Body of pancreas (tissue), 4 donors: ENCODE measurements around the gene NCOR2. TPM values are rescaled to one million over a fixed set of nuclear protein-coding genes. Genes with fewer than 3 reads are reported as not detected.
"Not testable (repeated sequence)": the region's sequence is repeated elsewhere in the genome, so short reads cannot be mapped to it uniquely, and the experiment has no call there.

Experiments used
- ATAC-seq: fragments of 150-250 bp; one replicate; pipeline ENCODE4 v1.9.1; 2016
- DNase-seq, 4 donors: peaks; one replicate each; pipeline ENCODE4 v3.0.0-alpha.2; 2019
- H3K27ac ChIP-seq, 4 donors: fragments of 200-600 bp; sonication (generic); 1 replicate in 3 of 4; 2 replicates in 1 of 4; pipeline versions ENCODE4 v1.5.1 to v1.6.1; 2016 to 2019; ENCODE audit warnings: mild to moderate bottlenecking in 1 of 4, mixed read lengths in 1 of 4, moderate library complexity in 1 of 4
- H3K27me3 ChIP-seq, 2 donors: fragments of 200-600 bp; sonication (generic); one replicate each; pipeline ENCODE4 v1.6.0; 2016; ENCODE audit warnings: mild to moderate bottlenecking in 1 of 2
- H3K36me3 ChIP-seq, 2 donors: fragments of 200-600 bp; sonication (generic); replicated peaks in 1 of 2; 2 replicates each; pipeline ENCODE4 v1.5.1; 2016; ENCODE audit warnings: low read depth in 2 of 2; ENCODE audit not compliant: insufficient read depth in 1 of 2
- H3K4me1 ChIP-seq: fragments of 200-600 bp; sonication (generic); one replicate; pipeline ENCODE4 v1.6.0; 2016
- H3K4me3 ChIP-seq, 2 donors: fragments of 200-600 bp; sonication (generic); 1 replicate in 1 of 2; 2 replicates in 1 of 2; pipeline ENCODE4 v1.5.1; 2016 to 2019
- H3K9me3 ChIP-seq, 3 donors: fragments of 200-600 bp; sonication (generic); 1 replicate in 2 of 3; 2 replicates in 1 of 3; pipeline ENCODE4 v1.5.1; 2016
- CTCF ChIP-seq, 7 experiments: fragments of 450-650 bp in 4 of 7; fragments of 200-600 bp in 3 of 7; sonication (generic) in 3 of 7; IDR thresholded peaks; one replicate each; pipeline ENCODE4 v1.5.1; 2016 to 2019; ENCODE audit warnings: antibody characterized with exemption in 7 of 7
- POLR2A ChIP-seq, 3 donors: fragments of 450-650 bp; IDR thresholded peaks; one replicate each; pipeline ENCODE4 v1.6.1; 2016; ENCODE audit warnings: antibody characterized with exemption in 3 of 3, mild to moderate bottlenecking in 2 of 3
- WGBS, 2 donors: methylation state at CpG; one replicate each; pipeline ENCODE4 v1.1.5; 2017; 5-methylcytosine and 5-hydroxymethylcytosine counted together
- intact Hi-C: fragments of 100-400 bp; cut with DNase I; formaldehyde crosslinking; loops from one replicate; pipeline ENCODE4 v1.15.1; 2023
- total RNA-seq, 2 donors: library from RNA; depleted of rRNA; stranded (reverse); fragments of >200 nt; gene quantifications; one replicate each; pipeline ENCODE4 v1.1.0, GENCODE V29; 2016

Gene NCOR2
- total RNA-seq, 2 donors from 2014 or later: 53.7 to 397 TPM

GRCh38 chr12:124588751-124589267 is 21.4 kb upstream of the NCOR2 start:
- Histone ChIP-seq H3K27ac (peak overlapping the region in 1 of 4 donors; percentile 21), H3K27me3 (no peaks in the 10 kb centered on the region), H3K4me1 (peaks cover 7% of the 10 kb centered on the region), H3K4me3 (no peak overlapping the region), H3K36me3 (no peaks in the 10 kb centered on the region), H3K9me3 (no peaks in the 10 kb centered on the region)
- ATAC-seq (peak; percentile 69), DNase-seq (peak in 2 of 4 donors; percentile 25 to 63)
- intact Hi-C loops: no loop called here
- no peak for TF ChIP-seq POLR2A (IDR thresholded peaks at IDR 0.05)
- 54 to 81% methylated on average over 9 of the region's 9 CpGs for WGBS, 2 donors

- Histone ChIP-seq H3K27me3 (no peaks in the 10 kb centered on the region), H3K4me3 (no peak overlapping the region), H3K4me1 (peaks cover 7% of the 10 kb centered on the region), H3K9me3 (no peaks in the 10 kb centered on the region), H3K36me3 (no peaks in the 10 kb centered on the region), H3K27ac (no peak overlapping the region)
- WGBS, 2 donors: 91 to 97% methylated on average over 4 of the region's 4 CpGs
- ATAC-seq (no peak), DNase-seq (no peak)
- intact Hi-C loops: no loop called here
- TF ChIP-seq CTCF (IDR thresholded peaks at IDR 0.05) (no peak), POLR2A (IDR thresholded peaks at IDR 0.05) (no peak)
Observed at GRCh38 chr12:124588018-124588634, 20.7 kb upstream of the NCOR2 start.

- Histone ChIP-seq H3K36me3 (no peaks in the 10 kb centered on the region), H3K9me3 (no peaks in the 10 kb centered on the region), H3K4me3 (no peak overlapping the region), H3K27me3 (no peaks in the 10 kb centered on the region), H3K27ac (no peak overlapping the region), H3K4me1 (peaks cover 7% of the 10 kb centered on the region)
- intact Hi-C loops: no loop called here
- TF ChIP-seq POLR2A (IDR thresholded peaks at IDR 0.05) (no peak), CTCF (IDR thresholded peaks at IDR 0.05) (no peak)
- WGBS, 2 donors: 24 to 42% methylated on average over 11 of the region's 11 CpGs
- no peak for ATAC-seq
- no peak for DNase-seq
Observed at GRCh38 chr12:124586756-124587155, 19.3 kb upstream of the NCOR2 start.

- H3K36me3 ChIP-seq, ATAC-seq, H3K4me1 ChIP-seq, H3K9me3 ChIP-seq, H3K27ac ChIP-seq, H3K27me3 ChIP-seq, H3K4me3 ChIP-seq, intact Hi-C loops, DNase-seq: not testable (repeated sequence)
- WGBS, 2 donors: 91 to 96% methylated on average over 7 of the region's 7 CpGs
Observed at GRCh38 chr12:124584494-124584893, 17.1 kb upstream of the NCOR2 start.

- no peaks in the 10 kb centered on the region for H3K27me3 ChIP-seq
- H3K9me3 ChIP-seq: no peaks in the 10 kb centered on the region
- intact Hi-C loops: no loop called here
- peaks cover 7% of the 10 kb centered on the region for H3K4me1 ChIP-seq
- WGBS, 2 donors: 85 to 90% methylated on average over 9 to 10 of the region's 10 CpGs
- no peaks in the 10 kb centered on the region for H3K36me3 ChIP-seq
- no peak overlapping the region for H3K4me3 ChIP-seq
- DNase-seq (no peak), ATAC-seq (no peak)
- TF ChIP-seq CTCF (IDR thresholded peaks at IDR 0.05) (no peak), POLR2A (IDR thresholded peaks at IDR 0.05) (no peak)
- no peak overlapping the region for H3K27ac ChIP-seq
Observed at GRCh38 chr12:124583854-124584253, 16.4 kb upstream of the NCOR2 start.

GRCh38 chr12:124582108-124582424 is 14.7 kb upstream of the NCOR2 start:
- H3K36me3 ChIP-seq: no peaks in the 10 kb centered on the region
- H3K27ac ChIP-seq: no peak overlapping the region
- H3K4me1 ChIP-seq: peaks cover 7% of the 10 kb centered on the region
- DNase-seq (peak in 1 of 4 donors; percentile 19), ATAC-seq (peak; percentile 9)
- H3K4me3 ChIP-seq: no peak overlapping the region
- no peak for TF ChIP-seq CTCF (IDR thresholded peaks at IDR 0.05)
- TF ChIP-seq POLR2A (IDR thresholded peaks at IDR 0.05): no peak
- H3K9me3 ChIP-seq: no peaks in the 10 kb centered on the region
- intact Hi-C loops: no loop called here
- 74 to 90% methylated on average over 2 to 5 of the region's 5 CpGs for WGBS, 2 donors
- no peaks in the 10 kb centered on the region for H3K27me3 ChIP-seq
